Endothelial cell of umbilical vein (primary cell): Measurements from ENCODE around the gene TMEM132A. TPM values are rescaled to one million over a fixed set of nuclear protein-coding genes. Genes with fewer than 3 reads are reported as not detected.

Experiments used
- BruUV-seq: library from RNA; stranded (reverse); fragments of 400-500 nt; replicated peaks from 2 replicates; lab custom pipeline; 2021; lab: Mats Ljungman, UMichigan
- CTCF ChIA-PET: fragments of 300-600, 350-600 bp; sonication (Branson Sonifier 250); formaldehyde crosslinking; loops from one replicate; lab custom pipeline; 2021; ENCODE audit warnings: antibody characterized with exemption, inconsistent platforms; lab: Charles Lee
- POLR2A ChIA-PET: fragments of 300-600, 350-600 bp; sonication (Branson Sonifier 250); formaldehyde crosslinking; loops from one replicate; lab custom pipeline; 2021; ENCODE audit warnings: antibody characterized with exemption, inconsistent platforms; lab: Charles Lee
- DNase-seq: peaks from one replicate; pipeline ENCODE4 v3.0.0-alpha.2; 2011; ENCODE audit warnings: low read depth, low spot score
- FAIRE-seq: peaks from 2 replicates; lab custom pipeline; 2011; peaks lifted over from hg19 to GRCh38; lab: Jason Lieb, UNC
- H2AFZ ChIP-seq: 2 replicates; pipeline ENCODE4 v1.6.0; 2012; ENCODE audit warnings: low read depth, low read length, control low read depth, inconsistent platforms
- H3K27ac ChIP-seq: 2 replicates; pipeline ENCODE4 v1.5.1; 2011; ENCODE audit warnings: low read depth, mild to moderate bottlenecking, control low read depth, low read length, moderate library complexity; ENCODE audit not compliant: insufficient read depth
- H3K27me3 ChIP-seq, 2 experiments: 2 replicates each; pipeline versions ENCODE4 v1.6.0 to v1.6.1; 2011; ENCODE audit warnings: low read length in 2 of 2, mixed read lengths in 1 of 2; ENCODE audit not compliant: control insufficient read depth in 2 of 2, insufficient read depth in 2 of 2
- H3K36me3 ChIP-seq, 2 experiments: 2 replicates in 1 of 2; 3 replicates in 1 of 2; pipeline ENCODE4 v1.5.1; 2011; ENCODE audit warnings: low read length in 2 of 2, mild to moderate bottlenecking in 1 of 2, moderate library complexity in 1 of 2; ENCODE audit not compliant: control insufficient read depth in 2 of 2, insufficient read depth in 2 of 2; ENCODE audit errors: extremely low read depth in 1 of 2
- H3K4me1 ChIP-seq: 3 replicates; pipeline ENCODE4 v1.5.1; 2011; ENCODE audit warnings: mild to moderate bottlenecking, low read length; ENCODE audit not compliant: control insufficient read depth, insufficient read depth; ENCODE audit errors: extremely low read depth
- H3K4me2 ChIP-seq: 2 replicates; pipeline ENCODE4 v1.6.1; 2011; ENCODE audit warnings: low read length, control low read depth, mixed read lengths; ENCODE audit not compliant: insufficient read depth
- H3K4me3 ChIP-seq, 3 experiments: fragments of 200-600 bp in 1 of 3; sonication (generic), shearing (Covaris generic) in 1 of 3; replicated peaks in 1 of 3; 2 replicates each; pipeline ENCODE4 v1.5.1; 2011 to 2016; ENCODE audit warnings: control low read depth in 3 of 3, low read length in 3 of 3, mild to moderate bottlenecking in 2 of 3, inconsistent platforms in 1 of 3, low read depth in 1 of 3, moderate library complexity in 1 of 3; ENCODE audit not compliant: insufficient read depth in 1 of 3
- H3K79me2 ChIP-seq: 2 replicates; pipeline ENCODE4 v1.6.0; 2012; ENCODE audit warnings: low read length, inconsistent platforms; ENCODE audit not compliant: control insufficient read depth, insufficient read depth
- H3K9ac ChIP-seq: replicated peaks from 2 replicates; pipeline ENCODE3; 2011; ENCODE audit warnings: low read length, control low read depth; ENCODE audit not compliant: insufficient read depth; ENCODE audit errors: extremely low read depth
- H3K9me1 ChIP-seq: replicated peaks from 3 replicates; pipeline ENCODE4 v1.6.0; 2011; ENCODE audit warnings: mild to moderate bottlenecking, low read length; ENCODE audit not compliant: control insufficient read depth, insufficient read depth; ENCODE audit errors: extremely low read depth
- H3K9me3 ChIP-seq: replicated peaks from 2 replicates; pipeline ENCODE4 v1.5.1; 2012; ENCODE audit warnings: low read length, inconsistent platforms; ENCODE audit not compliant: control insufficient read depth, insufficient read depth
- H4K20me1 ChIP-seq: replicated peaks from 2 replicates; pipeline ENCODE3; 2011; ENCODE audit warnings: mild to moderate bottlenecking, low read length; ENCODE audit not compliant: control insufficient read depth, insufficient read depth; ENCODE audit errors: extremely low read depth
- EZH2 ChIP-seq: IDR thresholded peaks from 2 replicates; pipeline ENCODE4 v1.6.1; 2012; ENCODE audit warnings: borderline replicate concordance, low read depth, mild to moderate bottlenecking, moderate library complexity, low read length, inconsistent platforms; ENCODE audit not compliant: severe bottlenecking
- FOS ChIP-seq: IDR thresholded peaks from 2 replicates; pipeline ENCODE4 v1.6.1; 2011; ENCODE audit warnings: mild to moderate bottlenecking, low read length, moderate library complexity, borderline replicate concordance; ENCODE audit not compliant: insufficient read depth
- GATA2 ChIP-seq: IDR thresholded peaks from 2 replicates; pipeline ENCODE4 v1.7.0; 2011; ENCODE audit warnings: low read depth, mild to moderate bottlenecking, moderate library complexity, mixed read lengths, low read length; ENCODE audit not compliant: insufficient read length, insufficient read depth
- JUN ChIP-seq: IDR thresholded peaks from 2 replicates; pipeline ENCODE4 v1.6.1; 2011; ENCODE audit warnings: borderline replicate concordance, low read depth; ENCODE audit not compliant: insufficient read length, insufficient read depth
- MYC ChIP-seq: IDR thresholded peaks from one replicate; pipeline ENCODE4 v1.6.1; 2011; ENCODE audit warnings: mild to moderate bottlenecking, low read depth, low read length
- POLR2A ChIP-seq: IDR thresholded peaks from 2 replicates; pipeline ENCODE4 v1.6.1; 2012; ENCODE audit warnings: low read depth, mild to moderate bottlenecking, control low read depth, low read length
- POLR2AphosphoS5 ChIP-seq: IDR thresholded peaks from 2 replicates; pipeline ENCODE4 v1.6.1; 2012; ENCODE audit warnings: low read depth, mild to moderate bottlenecking, control low read depth, low read length, moderate library complexity; ENCODE audit not compliant: insufficient read depth
- dilution Hi-C: fragments of 300-500 bp; cut with MboI; formaldehyde crosslinking; loops from one replicate; pipeline ENCODE4 v1.15.0; 2019; ENCODE audit warnings: low sequenced_read_pairs; ENCODE audit not compliant: extremely low pct_ligation_motif_present
- intact Hi-C: fragments of 100-400 bp; cut with micrococcal nuclease; formaldehyde crosslinking; loops from one replicate; pipeline ENCODE4 v1.10.0; 2022
- polyA plus RNA-seq, 4 experiments: library from polyadenylated mRNA; depleted of rRNA in 3 of 4; stranded (reverse) in 3 of 4; unstranded in 1 of 4; fragments of >200 nt; gene quantifications; 2 replicates each; pipeline versions ENCODE4 v1.2.1 to v1.2.3, GENCODE V29; 2011 to 2012; ENCODE audit warnings: missing spikeins in 1 of 4
- total RNA-seq: library from RNA; stranded (reverse); gene quantifications from 2 replicates; pipeline ENCODE4 v1.2.3, GENCODE V29; 2021
- TF ChIP-seq, protein P1 (sequence below), 2 donors: IDR thresholded peaks; 1 replicate in 1 of 2; 2 replicates in 1 of 2; pipeline ENCODE4 v1.5.1; 2011; ENCODE audit warnings: low read length in 2 of 2, mild to moderate bottlenecking in 2 of 2, moderate library complexity in 2 of 2, control low read depth in 1 of 2, inconsistent platforms in 1 of 2, low read depth in 1 of 2; ENCODE audit not compliant: insufficient read depth in 1 of 2; ENCODE audit errors: extremely low read depth in 1 of 2
- TF ChIP-seq, protein P2 (sequence below): IDR thresholded peaks from 2 replicates; pipeline ENCODE4 v1.6.1; 2011; ENCODE audit not compliant: insufficient read depth, insufficient read length

The TMEM132A gene
- total and polyA plus RNA-seq, 2 donors (not counting 3 experiments of a cell fraction or from before 2014, with no cell fraction given): 74.3 to 106 TPM

DNA sequence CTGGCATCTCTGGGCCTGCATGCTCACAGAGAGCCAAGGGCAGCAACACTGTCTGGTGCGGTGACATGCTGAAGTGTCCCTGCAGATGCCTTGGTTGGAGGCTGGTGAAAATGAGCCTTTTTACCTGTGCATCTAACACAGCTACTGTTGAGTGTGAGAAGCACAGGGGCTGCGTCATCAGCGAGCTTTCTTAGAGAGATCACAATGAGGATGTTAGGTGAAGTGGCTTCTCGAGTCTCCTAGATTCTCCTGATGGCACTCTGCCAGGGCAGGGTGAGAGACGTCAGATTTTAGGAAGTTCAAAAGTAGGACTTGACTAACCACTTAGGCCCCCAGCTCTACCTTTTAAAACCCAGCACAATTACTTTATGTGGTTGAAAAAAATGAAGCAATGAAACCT, 31.3 kb downstream of the TMEM132A start:
- dilution Hi-C loops: no loop called here
- intact Hi-C loops: no loop called here
- TF ChIP-seq MYC (no peak), EZH2 (no peak), FOS (no peak), POLR2AphosphoS5 (no peak), JUN (no peak), POLR2A (no peak), GATA2 (no peak)
- TF ChIP-seq, protein P1, sequence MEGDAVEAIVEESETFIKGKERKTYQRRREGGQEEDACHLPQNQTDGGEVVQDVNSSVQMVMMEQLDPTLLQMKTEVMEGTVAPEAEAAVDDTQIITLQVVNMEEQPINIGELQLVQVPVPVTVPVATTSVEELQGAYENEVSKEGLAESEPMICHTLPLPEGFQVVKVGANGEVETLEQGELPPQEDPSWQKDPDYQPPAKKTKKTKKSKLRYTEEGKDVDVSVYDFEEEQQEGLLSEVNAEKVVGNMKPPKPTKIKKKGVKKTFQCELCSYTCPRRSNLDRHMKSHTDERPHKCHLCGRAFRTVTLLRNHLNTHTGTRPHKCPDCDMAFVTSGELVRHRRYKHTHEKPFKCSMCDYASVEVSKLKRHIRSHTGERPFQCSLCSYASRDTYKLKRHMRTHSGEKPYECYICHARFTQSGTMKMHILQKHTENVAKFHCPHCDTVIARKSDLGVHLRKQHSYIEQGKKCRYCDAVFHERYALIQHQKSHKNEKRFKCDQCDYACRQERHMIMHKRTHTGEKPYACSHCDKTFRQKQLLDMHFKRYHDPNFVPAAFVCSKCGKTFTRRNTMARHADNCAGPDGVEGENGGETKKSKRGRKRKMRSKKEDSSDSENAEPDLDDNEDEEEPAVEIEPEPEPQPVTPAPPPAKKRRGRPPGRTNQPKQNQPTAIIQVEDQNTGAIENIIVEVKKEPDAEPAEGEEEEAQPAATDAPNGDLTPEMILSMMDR (IDR thresholded peaks at IDR 0.05; ENCODE audit: extremely low read depth in 1 of 2, insufficient read depth in 1 of 2, low read depth in 1 of 2, low read length in 2 of 2): no peak
- TF ChIP-seq, protein P2, sequence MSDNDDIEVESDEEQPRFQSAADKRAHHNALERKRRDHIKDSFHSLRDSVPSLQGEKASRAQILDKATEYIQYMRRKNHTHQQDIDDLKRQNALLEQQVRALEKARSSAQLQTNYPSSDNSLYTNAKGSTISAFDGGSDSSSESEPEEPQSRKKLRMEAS: no peak
- DNase-seq (no peak), FAIRE-seq (no peak)
- no TSS peak for BruUV-seq
- peaks cover 0 to 10% of the 10 kb centered on the region in 2 experiments for H3K27me3 ChIP-seq
- ChIA-PET CTCF (no interaction called here), POLR2A (no interaction called here)
- no peak overlapping the region for H2AFZ ChIP-seq
- H3K27ac ChIP-seq: no peak overlapping the region
- H3K4me3 ChIP-seq: no peak overlapping the region
- no peak overlapping the region for H3K4me2 ChIP-seq
- H3K79me2 ChIP-seq: no peaks in the 10 kb centered on the region
- H3K9me1 ChIP-seq: no peaks in the 10 kb centered on the region
- no peaks in the 10 kb centered on the region for H4K20me1 ChIP-seq
- H3K9me3 ChIP-seq: no peaks in the 10 kb centered on the region
- H3K9ac ChIP-seq: no peak overlapping the region
- H3K4me1 ChIP-seq: peaks cover 10% of the 10 kb centered on the region
- no peaks in the 10 kb centered on the region for H3K36me3 ChIP-seq
